ENCODE measurements around the gene ZSWIM6.

Gene ZSWIM6

GRCh38 chr5:61423487-61424145, 91.6 kb downstream of the ZSWIM6 start:
- Histone ChIP-seq H3K27me3 (ENCODE audit: control insufficient read depth in 1 of 2, insufficient read depth in 2 of 2, low read length in 2 of 2) (no peaks in the 10 kb centered on the region), H3K4me1 (ENCODE audit: control insufficient read depth, insufficient read depth, low read length) (peaks cover 7% of the 10 kb centered on the region), H3K9ac (ENCODE audit: low read length in 2 of 2) (peak overlapping the region in 1 of 2 donors; percentile 55), H3K27ac (ENCODE audit: low read length) (peak overlapping the region; percentile 7), H3K9me3 (ENCODE audit: control insufficient read depth in 2 of 2, low read length in 2 of 2) (no peaks in the 10 kb centered on the region), H3K4me3 (ENCODE audit: low read length in 2 of 2) (peak overlapping the region; percentile 8 to 57), H3K36me3 (ENCODE audit: control insufficient read depth in 2 of 2, insufficient read depth in 2 of 2, low read length in 2 of 2) (no peaks in the 10 kb centered on the region)

- peaks cover 7% of the 10 kb centered on the region for H3K4me1 ChIP-seq (ENCODE audit: control insufficient read depth, insufficient read depth, low read length)
- H3K9me3 ChIP-seq (ENCODE audit: control insufficient read depth in 2 of 2, low read length in 2 of 2), result no peaks in the 10 kb centered on the region
- H3K4me3 ChIP-seq (ENCODE audit: low read length in 2 of 2), result no peak overlapping the region
- H3K27ac ChIP-seq (ENCODE audit: low read length), result no peak overlapping the region
- no peaks in the 10 kb centered on the region for H3K27me3 ChIP-seq (ENCODE audit: control insufficient read depth in 1 of 2, insufficient read depth in 2 of 2, low read length in 2 of 2)
- no peak overlapping the region for H3K9ac ChIP-seq (ENCODE audit: low read length in 2 of 2)
- H3K36me3 ChIP-seq (ENCODE audit: control insufficient read depth in 2 of 2, insufficient read depth in 2 of 2, low read length in 2 of 2), result no peaks in the 10 kb centered on the region
These were observed 93.9 kb downstream of the ZSWIM6 start for GRCh38 chr5:61425918-61426317.

DNA sequence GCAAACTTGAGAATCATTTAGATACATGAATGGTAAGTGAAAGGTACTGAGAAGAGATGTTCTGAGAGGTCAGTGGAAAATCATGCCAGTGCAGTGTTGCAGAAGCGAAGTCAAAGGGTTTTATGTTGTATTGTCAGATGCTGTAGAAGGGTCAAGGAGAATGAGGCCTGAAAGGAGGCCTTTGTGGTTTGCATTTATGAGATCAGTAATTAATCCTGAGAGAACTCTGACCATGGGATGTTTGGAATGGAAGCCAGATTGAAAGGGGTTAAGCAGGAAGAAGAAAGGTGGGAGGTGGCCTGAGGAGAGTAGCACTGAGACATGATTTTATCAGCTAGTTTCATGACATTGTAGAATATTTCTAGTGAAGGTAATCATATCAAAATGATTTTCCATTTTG, 97.8 kb downstream of the ZSWIM6 start:
- H3K36me3 ChIP-seq (ENCODE audit: control insufficient read depth in 2 of 2, insufficient read depth in 2 of 2, low read length in 2 of 2), result no peaks in the 10 kb centered on the region
- no peak overlapping the region for H3K4me3 ChIP-seq (ENCODE audit: low read length in 2 of 2)
- H3K4me1 ChIP-seq (ENCODE audit: control insufficient read depth, insufficient read depth, low read length), result peaks cover 6% of the 10 kb centered on the region
- no peaks in the 10 kb centered on the region for H3K9me3 ChIP-seq (ENCODE audit: control insufficient read depth in 2 of 2, low read length in 2 of 2)
- no peak overlapping the region for H3K27ac ChIP-seq (ENCODE audit: low read length)
- H3K27me3 ChIP-seq (ENCODE audit: control insufficient read depth in 1 of 2, insufficient read depth in 2 of 2, low read length in 2 of 2), result no peaks in the 10 kb centered on the region
- no peak overlapping the region for H3K9ac ChIP-seq (ENCODE audit: low read length in 2 of 2)

- Histone ChIP-seq H3K4me1 (ENCODE audit: control insufficient read depth, insufficient read depth, low read length) (peaks cover 9% of the 10 kb centered on the region), H3K36me3 (ENCODE audit: control insufficient read depth in 2 of 2, insufficient read depth in 2 of 2, low read length in 2 of 2) (no peaks in the 10 kb centered on the region), H3K4me3 (ENCODE audit: low read length in 2 of 2) (peak overlapping the region in 1 of 2 donors; percentile 30), H3K9ac (ENCODE audit: low read length in 2 of 2) (no peak overlapping the region), H3K27ac (ENCODE audit: low read length) (no peak overlapping the region), H3K9me3 (ENCODE audit: control insufficient read depth in 2 of 2, low read length in 2 of 2) (no peaks in the 10 kb centered on the region), H3K27me3 (ENCODE audit: control insufficient read depth in 1 of 2, insufficient read depth in 2 of 2, low read length in 2 of 2) (no peaks in the 10 kb centered on the region)
These were observed 100.0 kb downstream of the ZSWIM6 start for GRCh38 chr5:61431923-61432620.

GRCh38 chr5:61435368-61435767, 103.3 kb downstream of the ZSWIM6 start:
- H3K4me1 ChIP-seq (ENCODE audit: control insufficient read depth, insufficient read depth, low read length), result peaks cover 9% of the 10 kb centered on the region
- H3K9ac ChIP-seq (ENCODE audit: low read length in 2 of 2), result no peak overlapping the region
- H3K27ac ChIP-seq (ENCODE audit: low read length), result no peak overlapping the region
- no peaks in the 10 kb centered on the region for H3K9me3 ChIP-seq (ENCODE audit: control insufficient read depth in 2 of 2, low read length in 2 of 2)
- H3K36me3 ChIP-seq (ENCODE audit: control insufficient read depth in 2 of 2, insufficient read depth in 2 of 2, low read length in 2 of 2), result no peaks in the 10 kb centered on the region
- no peak overlapping the region for H3K4me3 ChIP-seq (ENCODE audit: low read length in 2 of 2)
- no peaks in the 10 kb centered on the region for H3K27me3 ChIP-seq (ENCODE audit: control insufficient read depth in 1 of 2, insufficient read depth in 2 of 2, low read length in 2 of 2)

DNA sequence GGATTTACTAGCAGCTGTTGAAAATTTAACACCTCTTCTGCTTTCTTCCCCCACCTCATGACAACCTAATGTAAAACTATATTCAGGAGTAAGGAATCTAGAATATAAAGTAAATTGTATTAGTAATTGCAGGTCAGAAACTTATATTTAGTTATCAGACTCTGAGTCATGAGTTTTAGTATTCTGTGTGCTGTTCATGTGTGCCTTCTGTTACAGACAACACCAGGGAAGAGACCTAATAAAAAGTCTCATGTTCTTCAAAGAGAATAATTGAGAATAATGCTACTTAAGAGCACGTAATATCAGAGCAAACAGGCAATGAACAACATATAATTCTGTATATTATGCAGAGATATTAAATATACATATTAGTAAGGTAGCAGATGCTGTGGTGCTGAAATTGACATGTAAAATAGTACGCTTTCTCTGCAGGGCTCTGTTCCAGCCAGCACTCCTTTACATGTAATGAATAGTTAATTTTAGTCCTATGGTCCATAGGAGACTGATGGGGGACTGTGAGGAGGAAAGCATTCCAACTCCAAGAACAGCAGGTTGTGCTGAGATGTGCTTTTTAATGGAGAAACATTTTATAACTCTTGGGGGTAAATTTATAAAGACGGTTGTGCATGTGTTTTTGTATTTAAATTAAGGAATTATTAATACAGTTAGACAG, 106.4 kb downstream of the ZSWIM6 start:
- Histone ChIP-seq H3K9ac (ENCODE audit: low read length in 2 of 2) (no peak overlapping the region), H3K27ac (ENCODE audit: low read length) (no peak overlapping the region)

GRCh38 chr5:61440086-61440485, 108.0 kb downstream of the ZSWIM6 start:
- H3K27ac ChIP-seq (ENCODE audit: low read length), result no peak overlapping the region
- H3K9ac ChIP-seq (ENCODE audit: low read length in 2 of 2), result no peak overlapping the region
- H3K27me3 ChIP-seq (ENCODE audit: control insufficient read depth in 1 of 2, insufficient read depth in 2 of 2, low read length in 2 of 2), result no peaks in the 10 kb centered on the region
- H3K4me1 ChIP-seq (ENCODE audit: control insufficient read depth, insufficient read depth, low read length), result peaks cover 3% of the 10 kb centered on the region
- H3K9me3 ChIP-seq (ENCODE audit: control insufficient read depth in 2 of 2, low read length in 2 of 2), result no peaks in the 10 kb centered on the region
- H3K36me3 ChIP-seq (ENCODE audit: control insufficient read depth in 2 of 2, insufficient read depth in 2 of 2, low read length in 2 of 2), result no peaks in the 10 kb centered on the region
- H3K4me3 ChIP-seq (ENCODE audit: low read length in 2 of 2), result no peak overlapping the region

More for the DNA sequence above, 106.4 kb downstream of the ZSWIM6 start:
- Histone ChIP-seq H3K36me3 (ENCODE audit: control insufficient read depth in 2 of 2, insufficient read depth in 2 of 2, low read length in 2 of 2) (no peaks in the 10 kb centered on the region), H3K4me3 (ENCODE audit: low read length in 2 of 2) (no peak overlapping the region), H3K4me1 (ENCODE audit: control insufficient read depth, insufficient read depth, low read length) (peaks cover 3% of the 10 kb centered on the region), H3K27me3 (ENCODE audit: control insufficient read depth in 1 of 2, insufficient read depth in 2 of 2, low read length in 2 of 2) (no peaks in the 10 kb centered on the region), H3K9me3 (ENCODE audit: control insufficient read depth in 2 of 2, low read length in 2 of 2) (no peaks in the 10 kb centered on the region)

DNA sequence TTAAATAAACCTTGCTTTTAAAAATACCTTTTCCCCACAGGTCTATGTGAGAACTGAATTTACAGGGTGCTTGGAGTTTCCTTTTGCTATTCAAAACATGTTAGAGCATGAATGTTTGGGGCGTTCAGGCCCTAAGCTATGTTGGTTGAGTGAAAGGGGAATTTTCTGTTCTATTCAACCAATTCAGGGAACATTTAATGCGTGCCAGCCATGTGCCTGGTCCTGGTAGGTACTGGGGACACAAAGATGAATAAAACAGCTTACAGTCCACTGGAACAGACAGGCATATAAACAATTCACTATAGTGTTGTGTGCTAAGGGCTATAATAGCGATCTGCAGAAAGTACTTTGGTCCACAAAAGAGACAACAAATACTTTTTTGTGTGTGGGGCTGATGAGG, 108.5 kb downstream of the ZSWIM6 start:
- no peaks in the 10 kb centered on the region for H3K27me3 ChIP-seq (ENCODE audit: control insufficient read depth in 1 of 2, insufficient read depth in 2 of 2, low read length in 2 of 2)
- H3K27ac ChIP-seq (ENCODE audit: low read length), result no peak overlapping the region
- no peak overlapping the region for H3K4me3 ChIP-seq (ENCODE audit: low read length in 2 of 2)

GRCh38 chr5:61441742-61442141, 109.7 kb downstream of the ZSWIM6 start:
- Histone ChIP-seq H3K4me1 (ENCODE audit: control insufficient read depth, insufficient read depth, low read length) (peaks cover 3% of the 10 kb centered on the region), H3K36me3 (ENCODE audit: control insufficient read depth in 2 of 2, insufficient read depth in 2 of 2, low read length in 2 of 2) (no peaks in the 10 kb centered on the region), H3K27ac (ENCODE audit: low read length) (no peak overlapping the region), H3K27me3 (ENCODE audit: control insufficient read depth in 1 of 2, insufficient read depth in 2 of 2, low read length in 2 of 2) (no peaks in the 10 kb centered on the region), H3K4me3 (ENCODE audit: low read length in 2 of 2) (no peak overlapping the region), H3K9me3 (ENCODE audit: control insufficient read depth in 2 of 2, low read length in 2 of 2) (no peaks in the 10 kb centered on the region), H3K9ac (ENCODE audit: low read length in 2 of 2) (no peak overlapping the region)

More for the DNA sequence above, 108.5 kb downstream of the ZSWIM6 start:
- Histone ChIP-seq H3K9ac (ENCODE audit: low read length in 2 of 2) (no peak overlapping the region), H3K36me3 (ENCODE audit: control insufficient read depth in 2 of 2, insufficient read depth in 2 of 2, low read length in 2 of 2) (no peaks in the 10 kb centered on the region), H3K9me3 (ENCODE audit: control insufficient read depth in 2 of 2, low read length in 2 of 2) (no peaks in the 10 kb centered on the region), H3K4me1 (ENCODE audit: control insufficient read depth, insufficient read depth, low read length) (peaks cover 3% of the 10 kb centered on the region)

- no peaks in the 10 kb centered on the region for H3K27me3 ChIP-seq (ENCODE audit: control insufficient read depth in 1 of 2, insufficient read depth in 2 of 2, low read length in 2 of 2)
- no peaks in the 10 kb centered on the region for H3K36me3 ChIP-seq (ENCODE audit: control insufficient read depth in 2 of 2, insufficient read depth in 2 of 2, low read length in 2 of 2)
- H3K9me3 ChIP-seq (ENCODE audit: control insufficient read depth in 2 of 2, low read length in 2 of 2), result no peaks in the 10 kb centered on the region
- no peak overlapping the region for H3K27ac ChIP-seq (ENCODE audit: low read length)
- H3K4me1 ChIP-seq (ENCODE audit: control insufficient read depth, insufficient read depth, low read length), result peaks cover 12% of the 10 kb centered on the region
- no peak overlapping the region for H3K9ac ChIP-seq (ENCODE audit: low read length in 2 of 2)
- H3K4me3 ChIP-seq (ENCODE audit: low read length in 2 of 2), result peak overlapping the region in 1 of 2 donors; percentile 16
These were observed 115.9 kb downstream of the ZSWIM6 start for GRCh38 chr5:61447780-61448495.

Measured in stomach smooth muscle (tissue), 2 donors.